ENCODE data around the gene FOXA2. TPM values are rescaled to one million over a fixed set of nuclear protein-coding genes. Genes with fewer than 3 reads are reported as not detected.

Gene FOXA2
- total and polyA plus RNA-seq, 2 of the 13 experiments (the other 11 are each of a cell fraction or from before 2014, with no cell fraction given): 8.8 to 12.2 TPM

GRCh38 chr20:22584922-22585785 lies 782 bp upstream of the FOXA2 start (continued):
- TF ChIP-seq CBX2 (IDR thresholded peaks at IDR 0.05; ENCODE audit: low read depth, low read length) (no peak), CBX2 (CRISPR knock-in tag; IDR thresholded peaks at IDR 0.05; ENCODE audit: low read depth) (peak; percentile 20; the same call in 1 of the 2 replicates), POLR2AphosphoS2 (IDR thresholded peaks at IDR 0.05; ENCODE audit: low read depth, low read length) (no peak), HNF4G (IDR thresholded peaks at IDR 0.05; ENCODE audit: borderline replicate concordance, low read depth, low read length) (peak; percentile 45; the same call in 1 of the 2 replicates), HNF4G (CRISPR knock-in tag; IDR thresholded peaks at IDR 0.05; ENCODE audit: borderline replicate concordance, low read depth) (no peak), KDM3A (CRISPR knock-in tag; IDR thresholded peaks at IDR 0.05; ENCODE audit: low read depth) (peak; percentile 93), ZNF678 (CRISPR knock-in tag; IDR thresholded peaks at IDR 0.05) (no peak), ZNF619 (CRISPR knock-in tag; IDR thresholded peaks at IDR 0.05) (peak; percentile 92; the same call in 1 of the 2 replicates), ZNF451 (CRISPR knock-in tag; IDR thresholded peaks at IDR 0.05) (0 out of 2 replicates have a peak, but pooled peaks have one; percentile 15), TAF1 (CRISPR knock-in tag; IDR thresholded peaks at IDR 0.05) (peak; percentile 69), ZBTB37 (CRISPR knock-in tag; IDR thresholded peaks at IDR 0.05) (no peak), ZC3H4 (CRISPR knock-in tag; IDR thresholded peaks at IDR 0.05; ENCODE audit: borderline replicate concordance) (no peak; the same call in 1 of the 2 replicates), ZNF121 (CRISPR knock-in tag; IDR thresholded peaks at IDR 0.05) (0 out of 2 replicates have a peak, but pooled peaks have one; percentile 35), ZNF18 (CRISPR knock-in tag; IDR thresholded peaks at IDR 0.05; ENCODE audit: insufficient replicate concordance) (no peak), PAF1 (CRISPR knock-in tag; IDR thresholded peaks at IDR 0.05) (0 out of 2 replicates have a peak, but pooled peaks have one; percentile 43), ZNF83 (CRISPR knock-in tag; IDR thresholded peaks at IDR 0.05; ENCODE audit: borderline replicate concordance) (peak; percentile 81; the same call in 1 of the 2 replicates), ZNF496 (CRISPR knock-in tag; IDR thresholded peaks at IDR 0.05; ENCODE audit: insufficient replicate concordance) (no peak), ZNF263 (CRISPR knock-in tag; IDR thresholded peaks at IDR 0.05) (peak; percentile 72; the same call in 1 of the 2 replicates), RFX1 (IDR thresholded peaks at IDR 0.05) (no peak), POLR2AphosphoS5 (IDR thresholded peaks at IDR 0.05; ENCODE audit: low read depth, low read length) (peak; percentile 50; the same call in 1 of the 2 replicates), ZNF30 (CRISPR knock-in tag; IDR thresholded peaks at IDR 0.05) (no peak), ZC3H13 (CRISPR knock-in tag; IDR thresholded peaks at IDR 0.05) (0 out of 2 replicates have a peak, but pooled peaks have one; percentile 29), ZBTB49 (CRISPR knock-in tag; IDR thresholded peaks at IDR 0.05; ENCODE audit: borderline replicate concordance) (no peak)
